IMR-90 (cell line): Measurements from ENCODE around the gene TBX4. TPM values are rescaled to one million over a fixed set of nuclear protein-coding genes. Genes with fewer than 3 reads are reported as not detected.

Experiments used
- ATAC-seq: fragments of 200-7000 bp; cut with Tn5 transposase; 2 replicates; pipeline ENCODE4 v1.9.1; 2020; ENCODE audit warnings: low read depth, mild to moderate bottlenecking, moderate library complexity
- BruUV-seq: library from RNA; stranded (reverse); fragments of 400-500 nt; replicated peaks from 2 replicates; lab custom pipeline; 2021; lab: Mats Ljungman, UMichigan
- CTCF ChIA-PET: fragments of 300-600 bp; formaldehyde crosslinking; extraction: SDS; loops from one replicate; lab custom pipeline; 2021; ENCODE audit warnings: antibody characterized with exemption; lab: Yijun Ruan, JAX
- POLR2A ChIA-PET: fragments of 300-600 bp; sonication (Branson Sonifier 250); formaldehyde crosslinking; loops from one replicate; lab custom pipeline; 2022; ENCODE audit warnings: antibody characterized with exemption; ENCODE audit not compliant: unreplicated experiment; lab: Charles Lee
- DNase-seq: peaks from one replicate; pipeline ENCODE4 v3.0.0; 2013
- H2AFZ ChIP-seq: replicated peaks from 2 replicates; pipeline ENCODE3; 2013; ENCODE audit warnings: low read length, mild to moderate bottlenecking; ENCODE audit not compliant: poor library complexity
- H2AK5ac ChIP-seq: 2 replicates; pipeline ENCODE4 v1.6.1; 2013; ENCODE audit warnings: low read depth, low read length, inconsistent platforms
- H2AK9ac ChIP-seq: replicated peaks from 2 replicates; pipeline ENCODE3; 2013; ENCODE audit warnings: mild to moderate bottlenecking, low read depth, low read length, moderate library complexity; ENCODE audit not compliant: poor library complexity
- H2BK120ac ChIP-seq: 2 replicates; pipeline ENCODE4 v1.6.1; 2013; ENCODE audit warnings: low read depth, low read length, inconsistent platforms
- H2BK15ac ChIP-seq: 3 replicates; pipeline ENCODE4 v1.6.1; 2013; ENCODE audit warnings: low read depth, low read length, inconsistent platforms
- H2BK20ac ChIP-seq: 2 replicates; pipeline ENCODE4 v1.6.1; 2013; ENCODE audit warnings: low read depth, mild to moderate bottlenecking, inconsistent platforms, low read length, moderate library complexity
- H2BK5ac ChIP-seq: 2 replicates; pipeline ENCODE4 v1.6.1; 2013; ENCODE audit warnings: mild to moderate bottlenecking, low read depth, low read length, inconsistent platforms; ENCODE audit not compliant: poor library complexity, severe bottlenecking
- H3K14ac ChIP-seq: replicated peaks from 2 replicates; pipeline ENCODE4 v1.6.1; 2013; ENCODE audit warnings: low read depth, low read length, inconsistent platforms
- H3K18ac ChIP-seq: 2 replicates; pipeline ENCODE4 v1.6.1; 2013; ENCODE audit warnings: low read depth, low read length, control low read depth
- H3K23ac ChIP-seq: 2 replicates; pipeline ENCODE4 v1.6.1; 2013; ENCODE audit warnings: low read depth, low read length, inconsistent platforms
- H3K27ac ChIP-seq: 2 replicates; pipeline ENCODE4 v1.5.1; 2013; ENCODE audit warnings: mild to moderate bottlenecking, control low read depth, low read length; ENCODE audit not compliant: insufficient read depth
- H3K27me3 ChIP-seq: 2 replicates; pipeline ENCODE4 v1.6.1; 2013; ENCODE audit warnings: low read length; ENCODE audit not compliant: control insufficient read depth, insufficient read depth
- H3K36me3 ChIP-seq: 2 replicates; pipeline ENCODE4 v1.6.1; 2013; ENCODE audit warnings: low read length, mixed read lengths; ENCODE audit not compliant: control insufficient read depth, insufficient read depth
- H3K4ac ChIP-seq: 2 replicates; pipeline ENCODE4 v1.6.1; 2013; ENCODE audit warnings: low read depth, low read length, inconsistent platforms
- H3K4me1 ChIP-seq: 2 replicates; pipeline ENCODE4 v1.6.1; 2013; ENCODE audit warnings: low read length, mixed read lengths; ENCODE audit not compliant: control insufficient read depth, insufficient read depth
- H3K4me2 ChIP-seq: 2 replicates; pipeline ENCODE4 v1.6.1; 2013; ENCODE audit warnings: low read depth, mild to moderate bottlenecking, control low read depth, low read length, moderate library complexity
- H3K4me3 ChIP-seq: 2 replicates; pipeline ENCODE4 v1.5.1; 2013; ENCODE audit warnings: low read depth, mild to moderate bottlenecking, control low read depth, low read length, moderate library complexity; ENCODE audit not compliant: insufficient read depth
- H3K56ac ChIP-seq: 2 replicates; pipeline ENCODE4 v1.6.1; 2013; ENCODE audit warnings: low read length, inconsistent platforms; ENCODE audit not compliant: insufficient read depth; ENCODE audit errors: extremely low read depth
- H3K79me1 ChIP-seq, 2 experiments: 2 replicates each; pipeline ENCODE4 v1.6.1; 2013; ENCODE audit warnings: low read length in 2 of 2, inconsistent platforms in 1 of 2, low read depth in 1 of 2
- H3K9ac ChIP-seq: 2 replicates; pipeline ENCODE4 v1.6.1; 2013; ENCODE audit warnings: low read depth, low read length, control low read depth
- H3K9me1 ChIP-seq: 2 replicates; pipeline ENCODE4 v1.6.1; 2013; ENCODE audit warnings: low read length, inconsistent platforms; ENCODE audit not compliant: insufficient read depth
- H3K9me3 ChIP-seq: 2 replicates; pipeline ENCODE4 v1.6.1; 2013; ENCODE audit warnings: low read length; ENCODE audit not compliant: control insufficient read depth, insufficient read depth
- H4K20me1 ChIP-seq: 2 replicates; pipeline ENCODE4 v1.6.1; 2013; ENCODE audit warnings: low read length, inconsistent platforms; ENCODE audit not compliant: insufficient read depth
- H4K5ac ChIP-seq: 2 replicates; pipeline ENCODE4 v1.6.1; 2013; ENCODE audit warnings: mild to moderate bottlenecking, low read depth, low read length, control low read depth
- H4K8ac ChIP-seq, 2 experiments: 2 replicates each; pipeline ENCODE4 v1.6.1; 2013; ENCODE audit warnings: low read depth in 2 of 2, low read length in 2 of 2, control low read depth in 1 of 2, inconsistent platforms in 1 of 2
- H4K91ac ChIP-seq: 2 replicates; pipeline ENCODE4 v1.6.1; 2013; ENCODE audit warnings: low read depth, low read length, inconsistent platforms; ENCODE audit not compliant: insufficient read depth
- BHLHE40 ChIP-seq: fragments of 150-350 bp; IDR thresholded peaks from 2 replicates; pipeline ENCODE4 v1.6.1; 2016; ENCODE audit warnings: mild to moderate bottlenecking, low read depth, low read length
- CEBPB ChIP-seq: IDR thresholded peaks from 2 replicates; pipeline ENCODE4 v1.6.1; 2012; ENCODE audit warnings: low read depth, low read length, improper control_type of control experiment
- CHD1 ChIP-seq: IDR thresholded peaks from 2 replicates; pipeline ENCODE4 v1.6.1; 2012; ENCODE audit warnings: low read depth, low read length, improper control_type of control experiment
- CTCF ChIP-seq: conservative IDR thresholded peaks from 2 replicates; pipeline ENCODE4 v1.5.1; 2012; ENCODE audit warnings: mild to moderate bottlenecking, low read depth, low read length, improper control_type of control experiment
- ELK1 ChIP-seq: fragments of 150-350 bp; IDR thresholded peaks from 2 replicates; pipeline ENCODE4 v1.6.1; 2016; ENCODE audit warnings: low read depth, mild to moderate bottlenecking, low read length, moderate library complexity, borderline replicate concordance
- FOS ChIP-seq: fragments of 150-350 bp; IDR thresholded peaks from 2 replicates; pipeline ENCODE4 v1.6.1; 2016; ENCODE audit warnings: low read depth, low read length
- MAFK ChIP-seq: IDR thresholded peaks from 2 replicates; pipeline ENCODE4 v1.6.1; 2012; ENCODE audit warnings: low read depth, low read length, improper control_type of control experiment
- MAZ ChIP-seq: IDR thresholded peaks from 2 replicates; pipeline ENCODE4 v1.6.1; 2012; ENCODE audit warnings: low read depth, mild to moderate bottlenecking, low read length, improper control_type of control experiment, moderate library complexity, borderline replicate concordance
- MXI1 ChIP-seq: IDR thresholded peaks from 2 replicates; pipeline ENCODE4 v1.6.1; 2012; ENCODE audit warnings: low read depth, mild to moderate bottlenecking, low read length, moderate library complexity, borderline replicate concordance
- NFE2L2 ChIP-seq: fragments of 150-350 bp; IDR thresholded peaks from 2 replicates; pipeline ENCODE4 v1.6.1; 2016; ENCODE audit warnings: low read depth, mild to moderate bottlenecking, low read length
- POLR2A ChIP-seq: IDR thresholded peaks from 2 replicates; pipeline ENCODE4 v1.6.1; 2012; ENCODE audit warnings: mild to moderate bottlenecking, low read depth, low read length
- RAD21 ChIP-seq: IDR thresholded peaks from 2 replicates; pipeline ENCODE4 v1.6.1; 2012; ENCODE audit warnings: low read length, improper control_type of control experiment
- RCOR1 ChIP-seq: IDR thresholded peaks from 2 replicates; pipeline ENCODE4 v1.6.1; 2012; ENCODE audit warnings: mild to moderate bottlenecking, low read length, improper control_type of control experiment; ENCODE audit not compliant: insufficient replicate concordance
- RFX5 ChIP-seq: IDR thresholded peaks from 2 replicates; pipeline ENCODE4 v1.8.0; 2012; ENCODE audit warnings: low read depth, mild to moderate bottlenecking, low read length, moderate library complexity
- SMC3 ChIP-seq: fragments of 150-350 bp; IDR thresholded peaks from 2 replicates; pipeline ENCODE4 v1.6.1; 2016; ENCODE audit warnings: low read depth, mild to moderate bottlenecking, antibody characterized with exemption, low read length, moderate library complexity
- WGBS, 2 experiments: methylation state at CpG; one replicate each; pipeline versions ENCODE4 v1.1.5 to v1.1.7; 2013; ENCODE audit warnings: missing lambda C conversion rate in 2 of 2; ENCODE audit not compliant: insufficient read length in 1 of 2; ENCODE audit errors: extremely low coverage in 2 of 2; 5-methylcytosine and 5-hydroxymethylcytosine counted together
- dilution Hi-C: fragments of 300-500 bp; cut with HindIII; formaldehyde crosslinking; loops from one replicate; pipeline ENCODE4 v1.14.3; 2018; ENCODE audit warnings: low sequenced_read_pairs; ENCODE audit not compliant: unreplicated experiment
- in situ Hi-C: fragments of 300-500 bp; cut with MboI; formaldehyde crosslinking; loops from 3 replicates; pipeline ENCODE4 v1.14.3; 2019; ENCODE audit warnings: low sequenced_read_pairs, inconsistent platforms, mixed read lengths
- intact Hi-C: fragments of 100-400 bp; cut with micrococcal nuclease; formaldehyde crosslinking; loops from 2 replicates; pipeline ENCODE4 v1.10.0; 2022
- polyA plus RNA-seq, 3 experiments: library from polyadenylated mRNA; depleted of rRNA; stranded (reverse); fragments of >200 nt; gene quantifications; 2 replicates each; pipeline ENCODE4 v1.2.3, GENCODE V29; 2012; ENCODE audit warnings: low replicate concordance in 1 of 3
- total RNA-seq: library from RNA; depleted of rRNA; stranded (reverse); fragments of >200 nt; gene quantifications from 2 replicates; pipeline ENCODE4 v1.2.3, GENCODE V29; 2012

TBX4 gene
- total and polyA plus RNA-seq, 2 of the 4 experiments (the other 2 are of a cell fraction), result 0.05 TPM; not detected in 1

GRCh38 chr17:61451538-61452300 lies 503 bp upstream of the TBX4 start:
- intact Hi-C loops (no loop called here), dilution Hi-C loops (no loop called here), in situ Hi-C loops (no loop called here)
- Histone ChIP-seq H3K27me3 (peaks cover 78% of the 10 kb centered on the region), H3K18ac (no peak overlapping the region), H3K4ac (no peak overlapping the region), H3K36me3 (no peaks in the 10 kb centered on the region), H2AK5ac (no peak overlapping the region), H3K4me3 (no peak overlapping the region), H3K27ac (no peak overlapping the region), H2AFZ (peak overlapping the region; percentile 64), H4K8ac (no peak overlapping the region), H4K91ac (no peak overlapping the region), H3K9me1 (no peaks in the 10 kb centered on the region), H4K5ac (no peak overlapping the region), H2BK120ac (no peak overlapping the region), H2BK20ac (no peak overlapping the region), H3K4me1 (no peaks in the 10 kb centered on the region), H3K9ac (no peak overlapping the region), H3K9me3 (peaks cover 29% of the 10 kb centered on the region; the same call in 1 of the 2 replicates), H2BK5ac (no peak overlapping the region), H3K4me2 (no peak overlapping the region; the same call in 1 of the 2 replicates), H3K23ac (no peak overlapping the region), H2AK9ac (no peak overlapping the region), H3K14ac (no peak overlapping the region), H3K56ac (no peak overlapping the region), H4K20me1 (no peaks in the 10 kb centered on the region), H3K79me1 (no peaks in the 10 kb centered on the region), H2BK15ac (no peak overlapping the region)
- no peak for ATAC-seq
- no TSS peak for BruUV-seq
- WGBS, 2 experiments, result 23% methylated on average over 29 of the region's 75 CpGs; no CpG with 5 or more reads in 1 of the 2 experiments
- ChIA-PET POLR2A (no interaction called here), CTCF (interaction anchor here (1.2 kb wide), 1 partner anchor 95 kb away, joined by 3 read pairs; no protein-coding TSS in a partner anchor)
- no peak for DNase-seq
- TF ChIP-seq BHLHE40 (no peak), ELK1 (no peak), CTCF (no peak), MXI1 (no peak), POLR2A (no peak), MAFK (no peak), CHD1 (no peak), RAD21 (no peak), SMC3 (no peak), MAZ (no peak), RFX5 (no peak), RCOR1 (no peak), CEBPB (no peak), FOS (no peak), NFE2L2 (no peak)
